GM21447 (cell line): Measurements from ENCODE around the gene NRF1.
"Not testable (repeated sequence)": the region's sequence is repeated elsewhere in the genome, so short reads cannot be mapped to it uniquely, and the experiment has no call there.

Experiments used
- ATAC-seq: cut with Tn5 transposase; IDR thresholded peaks from one replicate; pipeline ENCODE4 v1.9.1; 2021; ENCODE audit not compliant: unreplicated experiment

The NRF1 gene

GRCh38 chr7:129779602-129780256 is 168.2 kb downstream of the NRF1 start:
- ATAC-seq, result peak; percentile 37

GRCh38 chr7:129780257-129780973 is 168.9 kb downstream of the NRF1 start:
- peak; percentile 49 for ATAC-seq

- ATAC-seq, result no peak
These were observed 169.7 kb downstream of the NRF1 start for GRCh38 chr7:129780974-129781927.

GRCh38 chr7:129781928-129782817 is 170.7 kb downstream of the NRF1 start:
- ATAC-seq, result no peak

GRCh38 chr7:129782818-129783583 is 171.5 kb downstream of the NRF1 start:
- no peak for ATAC-seq

- ATAC-seq, result no peak
These were observed 172.0 kb downstream of the NRF1 start for GRCh38 chr7:129783584-129783919.

- no peak for ATAC-seq
These were observed 172.9 kb downstream of the NRF1 start for GRCh38 chr7:129784437-129784782.

- ATAC-seq, result no peak
These were observed 173.5 kb downstream of the NRF1 start for GRCh38 chr7:129784783-129785684.

- ATAC-seq, result no peak
These were observed 174.4 kb downstream of the NRF1 start for GRCh38 chr7:129785685-129786514.

- no peak for ATAC-seq
These were observed 175.5 kb downstream of the NRF1 start for GRCh38 chr7:129786825-129787563.

GRCh38 chr7:129789000-129789399 is 177.5 kb downstream of the NRF1 start:
- no peak for ATAC-seq

GRCh38 chr7:129789652-129790051 is 178.1 kb downstream of the NRF1 start:
- ATAC-seq, result no peak

GRCh38 chr7:129790136-129790535 is 178.6 kb downstream of the NRF1 start:
- no peak for ATAC-seq

GRCh38 chr7:129792721-129793120 is 181.2 kb downstream of the NRF1 start:
- no peak for ATAC-seq

GRCh38 chr7:129793506-129794310 is 182.2 kb downstream of the NRF1 start:
- ATAC-seq, result no peak

- not testable (repeated sequence) for ATAC-seq
These were observed 182.9 kb downstream of the NRF1 start for GRCh38 chr7:129794461-129794860.
